GM19328 (cell line): ENCODE measurements around the gene ERC2.

Experiments
- ATAC-seq: cut with Tn5 transposase; IDR thresholded peaks from one replicate; pipeline ENCODE4 v1.9.1; 2021; ENCODE audit warnings: mild to moderate bottlenecking, moderate library complexity; ENCODE audit not compliant: unreplicated experiment

The ERC2 gene

DNA sequence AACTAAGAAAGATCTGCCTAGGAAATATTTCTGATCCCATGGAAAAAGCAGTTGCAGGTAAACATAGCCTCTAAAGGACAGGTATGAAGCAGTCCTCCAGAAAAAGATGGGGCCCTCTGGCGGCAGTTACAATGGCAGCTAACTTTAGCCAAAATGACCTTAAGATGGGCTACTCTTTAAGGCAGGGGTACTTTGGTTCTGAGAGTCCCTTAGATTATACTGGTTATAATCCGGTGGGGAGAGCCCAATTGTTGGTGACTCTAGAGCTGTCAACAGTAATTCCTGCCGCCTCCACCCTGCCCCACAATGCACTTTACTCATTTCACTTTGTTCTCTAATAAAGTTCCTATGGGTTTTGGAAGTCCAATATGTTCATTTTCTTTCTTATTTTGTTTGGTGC, 568.4 kb downstream of the ERC2 start:
- no peak for ATAC-seq

DNA sequence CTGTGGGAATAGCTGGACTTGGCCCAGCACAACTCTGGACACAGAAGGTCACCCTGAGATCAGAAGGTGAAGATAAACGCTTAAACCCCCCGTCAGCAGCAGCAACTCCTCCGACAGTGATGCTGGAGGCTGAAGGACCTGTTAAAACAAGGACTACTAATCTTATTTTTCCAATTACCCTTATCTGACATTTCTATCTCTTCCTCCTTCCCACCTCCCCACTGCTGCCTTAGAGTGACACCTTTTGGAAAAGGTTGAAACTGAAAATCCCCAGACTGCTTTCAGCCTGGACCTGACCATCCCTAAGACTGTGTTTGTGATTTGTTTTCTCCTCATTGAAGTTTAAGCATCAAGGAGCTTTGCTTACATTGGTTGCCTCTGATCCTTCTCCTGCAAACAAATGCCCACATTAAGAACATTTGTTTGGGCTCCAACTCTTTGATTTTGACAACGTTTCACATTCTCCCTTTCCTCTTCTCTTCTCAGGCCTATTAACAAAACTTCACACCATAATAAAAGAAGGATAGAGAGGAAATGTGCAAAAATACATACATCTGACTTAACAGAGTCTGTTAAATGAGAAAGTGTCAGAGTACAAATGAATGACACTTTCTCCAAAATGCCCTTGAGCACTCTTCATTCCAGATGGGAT, 570.6 kb downstream of the ERC2 start:
- ATAC-seq: no peak

DNA sequence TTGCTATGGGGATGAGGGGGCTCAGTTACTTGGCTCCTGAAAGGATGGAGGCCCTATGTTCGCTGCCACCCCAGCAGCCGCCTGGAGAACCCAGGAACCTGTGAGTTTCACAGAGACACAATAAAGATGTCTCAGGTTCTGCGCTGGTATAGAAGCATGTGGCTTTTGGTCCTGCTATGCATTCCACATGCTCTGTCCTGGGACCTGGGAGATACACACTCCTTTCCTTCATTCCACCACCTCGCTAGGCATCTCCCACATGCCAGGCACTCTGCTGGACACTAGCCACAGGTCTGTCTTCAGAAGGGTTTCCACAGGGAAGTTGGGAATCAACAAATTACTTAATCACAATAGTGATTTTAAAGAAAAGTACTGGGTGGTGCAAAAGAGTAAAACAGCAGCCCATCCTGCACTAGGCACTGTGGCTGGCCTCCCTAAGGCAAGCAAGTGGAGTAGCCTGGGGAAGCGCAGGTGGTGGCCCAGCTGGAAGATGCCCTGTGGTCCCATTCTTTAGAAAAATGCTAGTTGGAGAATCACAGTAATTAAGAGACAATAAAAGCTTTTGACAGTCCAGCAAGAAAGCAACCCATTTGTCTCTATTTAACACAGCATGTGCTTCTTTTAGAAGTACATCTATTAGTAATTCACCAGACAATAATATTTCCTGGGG, 572.2 kb downstream of the ERC2 start:
- no peak for ATAC-seq

- no peak for ATAC-seq
Measured at GRCh38 chr3:55894605-55895004, 573.7 kb downstream of the ERC2 start.

DNA sequence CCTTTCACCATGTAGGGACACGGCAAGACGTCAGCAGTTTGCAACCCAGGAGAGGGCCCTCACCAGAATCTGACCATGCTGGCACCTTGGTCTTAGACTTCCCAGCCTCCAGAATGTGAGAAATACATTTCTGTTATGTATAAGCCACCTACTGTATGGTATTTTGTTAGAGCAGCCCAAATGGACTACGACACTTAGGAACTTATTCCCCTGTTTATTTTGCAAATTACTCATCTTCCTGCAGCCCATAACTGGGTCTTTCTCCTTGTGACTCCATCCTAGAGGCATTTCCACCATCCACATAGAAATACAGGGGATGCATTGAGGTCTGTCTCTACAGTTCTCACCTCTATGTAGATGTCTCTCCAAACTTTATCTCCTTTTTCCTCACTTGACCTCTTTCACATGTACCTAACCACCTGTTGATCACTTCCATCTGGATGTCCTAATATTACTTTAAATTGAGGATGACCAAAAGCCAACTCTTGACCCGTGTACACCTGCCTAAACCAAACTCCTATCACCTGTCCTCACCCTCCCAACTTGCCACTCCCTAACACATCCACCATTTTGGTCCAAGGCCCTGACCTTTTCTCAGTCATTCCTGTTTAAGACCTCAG, 575.1 kb downstream of the ERC2 start:
- no peak for ATAC-seq

DNA sequence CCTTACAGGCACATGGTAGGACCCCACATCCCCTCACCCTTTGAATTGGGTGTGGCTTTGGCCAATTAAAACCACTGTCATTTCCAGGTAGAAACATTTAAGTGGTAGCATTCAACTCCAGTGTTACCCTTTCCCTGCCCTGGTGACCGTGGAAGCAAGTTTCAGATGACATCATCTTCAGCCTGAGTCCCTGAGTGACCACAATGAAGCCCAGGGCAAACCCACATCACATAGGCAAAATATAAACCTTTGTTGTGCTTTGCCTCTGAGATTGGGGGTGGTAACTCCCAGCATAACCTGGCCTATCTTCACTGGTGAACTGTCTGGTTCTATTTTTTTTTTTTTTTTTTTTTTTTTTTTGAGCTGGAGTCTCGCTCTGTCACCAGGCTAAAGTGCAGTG, 577.2 kb downstream of the ERC2 start:
- no peak for ATAC-seq

DNA sequence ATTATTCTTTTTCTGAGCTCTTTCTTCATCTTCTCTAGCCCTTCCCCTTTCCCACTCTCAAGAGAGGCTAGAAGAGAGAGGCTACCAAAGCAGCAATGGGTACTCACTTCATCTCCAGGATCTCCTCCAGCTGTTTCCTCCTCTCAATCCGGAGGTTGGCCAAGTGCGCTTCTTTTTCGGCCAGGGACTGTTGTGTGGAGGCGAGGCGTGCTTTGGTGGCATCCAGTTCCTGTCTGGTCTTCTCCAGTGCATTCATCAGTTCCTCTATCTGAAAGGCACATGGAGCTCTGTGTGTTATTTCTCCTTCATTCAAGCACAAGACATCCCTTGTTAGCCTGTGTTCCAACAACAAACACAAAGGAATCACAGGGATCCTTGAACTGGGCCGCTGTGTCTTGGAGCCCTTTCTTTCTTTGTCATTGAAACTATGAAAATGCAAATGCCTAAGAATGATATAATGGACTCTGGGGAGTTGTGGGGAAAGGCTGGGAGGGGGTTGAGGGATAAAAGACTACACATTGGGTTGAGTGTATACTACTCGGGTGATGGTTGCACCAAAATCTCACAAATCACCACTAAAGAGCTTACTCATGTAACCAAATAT, 579.9 kb downstream of the ERC2 start:
- no peak for ATAC-seq

GRCh38 chr3:55885721-55886120, 582.5 kb downstream of the ERC2 start:
- ATAC-seq: no peak

GRCh38 chr3:55884491-55885285, 583.6 kb downstream of the ERC2 start:
- no peak for ATAC-seq

GRCh38 chr3:55884066-55884465, 584.2 kb downstream of the ERC2 start:
- ATAC-seq: no peak

- ATAC-seq: no peak
Measured at GRCh38 chr3:55882006-55882405, 586.3 kb downstream of the ERC2 start.

DNA sequence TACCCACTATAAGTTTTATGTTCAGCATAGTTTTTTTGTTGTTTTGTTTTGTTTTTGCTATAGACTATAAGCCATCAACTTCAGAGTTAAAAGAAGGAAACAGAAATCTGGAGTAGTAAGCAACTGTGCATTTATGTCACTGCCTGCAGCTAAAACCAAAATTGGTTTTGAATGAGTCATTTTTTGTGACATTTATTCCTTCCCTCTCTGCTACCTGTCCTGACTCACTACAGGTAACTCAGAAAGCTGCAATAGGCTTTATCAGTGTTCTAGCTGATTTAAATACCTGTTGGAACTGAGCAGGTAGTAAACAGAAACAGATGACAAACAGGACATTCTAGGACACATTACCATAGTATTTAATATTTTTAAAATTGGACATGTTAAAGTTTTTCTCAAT, 587.9 kb downstream of the ERC2 start:
- no peak for ATAC-seq

- no peak for ATAC-seq
Measured at GRCh38 chr3:55879901-55880331, 588.4 kb downstream of the ERC2 start.

- ATAC-seq: no peak
Measured at GRCh38 chr3:55877703-55878102, 590.6 kb downstream of the ERC2 start.

- no peak for ATAC-seq
Measured at GRCh38 chr3:55876560-55876959, 591.7 kb downstream of the ERC2 start.

DNA sequence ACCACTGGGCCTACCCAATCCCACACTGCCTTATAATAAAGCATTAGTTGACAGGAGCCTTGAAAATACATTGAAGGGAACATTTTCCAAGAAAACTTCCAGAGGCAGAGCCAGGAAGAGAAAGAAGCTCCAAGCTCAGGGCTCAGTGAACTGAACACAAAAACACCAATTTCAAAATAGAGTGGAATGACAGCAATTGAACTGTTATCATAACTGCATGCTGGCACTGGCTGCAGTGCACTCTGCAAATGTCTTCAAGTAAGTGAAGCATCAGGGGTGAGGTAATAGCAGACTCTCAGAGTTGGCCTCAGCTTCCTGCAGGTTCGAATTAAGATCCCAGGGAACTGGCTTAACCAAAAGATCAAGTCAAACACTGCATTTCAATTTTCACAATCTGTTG, 593.2 kb downstream of the ERC2 start:
- ATAC-seq: no peak

GRCh38 chr3:55873523-55874254, 594.6 kb downstream of the ERC2 start:
- ATAC-seq: no peak

DNA sequence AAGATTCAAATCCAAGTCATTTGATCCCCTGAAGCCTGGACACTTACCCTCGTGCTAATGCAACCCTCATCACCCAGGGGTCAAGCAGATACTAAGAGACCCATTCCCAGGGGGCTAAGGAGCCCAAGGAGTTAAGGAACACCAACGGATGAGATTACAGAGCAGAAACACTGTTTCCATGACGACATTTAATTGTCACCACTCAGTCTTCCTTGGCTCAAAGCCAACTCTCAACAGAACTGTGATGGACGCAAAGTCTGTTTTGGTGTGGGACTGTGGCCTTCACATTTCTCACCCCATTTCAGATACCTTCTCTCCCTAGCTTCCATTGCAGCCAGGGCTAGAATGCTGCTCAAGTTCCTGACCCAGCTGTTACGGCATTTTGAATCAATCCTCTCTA, 597.7 kb downstream of the ERC2 start:
- no peak for ATAC-seq

GRCh38 chr3:55868347-55868746, 599.9 kb downstream of the ERC2 start:
- ATAC-seq: no peak

GRCh38 chr3:55863028-55863427, 605.2 kb downstream of the ERC2 start:
- ATAC-seq: no peak
